OCI-LY1 (cell line): Measurements from ENCODE around the gene TRABD2B.

ENCODE experiments used
- H2AFZ ChIP-seq: fragments of 200-600 bp; sonication (generic), shearing (Covaris generic); 2 replicates; pipeline ENCODE4 v1.6.0; 2014; ENCODE audit warnings: antibody characterized with exemption, mild to moderate bottlenecking, low read length
- H3F3A ChIP-seq: fragments of 200-600 bp; sonication (generic), shearing (Covaris generic); 2 replicates; pipeline ENCODE4 v1.6.0; 2014; ENCODE audit warnings: mild to moderate bottlenecking, antibody characterized with exemption, low read length, moderate library complexity; ENCODE audit not compliant: insufficient read depth
- H3K27ac ChIP-seq: fragments of 200-600 bp; sonication (generic); 2 replicates; pipeline ENCODE4 v1.5.1; 2014; ENCODE audit warnings: low read length, mixed run types, mild to moderate bottlenecking, low read depth; ENCODE audit not compliant: poor library complexity, severe bottlenecking
- H3K27me3 ChIP-seq: fragments of 200-600 bp; sonication (generic); 2 replicates; pipeline ENCODE4 v1.6.0; 2014; ENCODE audit warnings: antibody characterized with exemption, mild to moderate bottlenecking, low read length, moderate library complexity; ENCODE audit not compliant: insufficient read depth
- H3K36me3 ChIP-seq: fragments of 200-600 bp; sonication (generic); 2 replicates; pipeline ENCODE4 v1.6.1; 2014; ENCODE audit warnings: mild to moderate bottlenecking, antibody characterized with exemption, low read length, moderate library complexity, mixed read lengths; ENCODE audit not compliant: insufficient read depth
- H3K4me1 ChIP-seq: fragments of 200-600 bp; sonication (generic); 2 replicates; pipeline ENCODE4 v1.5.1; 2014; ENCODE audit warnings: mild to moderate bottlenecking, low read length, moderate library complexity; ENCODE audit not compliant: insufficient read depth, severe bottlenecking
- H3K4me2 ChIP-seq: fragments of 200-600 bp; sonication (generic), shearing (Covaris generic); 2 replicates; pipeline ENCODE4 v1.6.1; 2014; ENCODE audit warnings: low read length
- H3K4me3 ChIP-seq: fragments of 200-600 bp; sonication (generic); 2 replicates; pipeline ENCODE4 v1.5.1; 2014; ENCODE audit warnings: low read length, low read depth, mild to moderate bottlenecking, mixed read lengths; ENCODE audit not compliant: poor library complexity, severe bottlenecking
- H3K79me2 ChIP-seq: fragments of 200-600 bp; shearing (Covaris generic); 2 replicates; pipeline ENCODE4 v1.6.1; 2016; ENCODE audit warnings: mixed run types, low read length, mixed read lengths; ENCODE audit not compliant: insufficient read depth
- H3K9ac ChIP-seq: fragments of 200-600 bp; sonication (generic), shearing (Covaris generic); 2 replicates; pipeline ENCODE4 v1.6.1; 2014; ENCODE audit warnings: mild to moderate bottlenecking, low read length, mixed read lengths
- H3K9me2 ChIP-seq: fragments of 200-600 bp; sonication (generic), shearing (Covaris generic); 2 replicates; pipeline ENCODE4 v1.6.1; 2014; ENCODE audit warnings: low read depth, mild to moderate bottlenecking, low read length, mixed read lengths
- H3K9me3 ChIP-seq: fragments of 200-600 bp; shearing (Covaris generic); 2 replicates; pipeline ENCODE4 v1.6.1; 2014; ENCODE audit warnings: low read length, mixed read lengths
- H4K20me1 ChIP-seq: fragments of 200-600 bp; sonication (generic), shearing (Covaris generic); 2 replicates; pipeline ENCODE4 v1.6.0; 2016; ENCODE audit warnings: mild to moderate bottlenecking, low read length; ENCODE audit not compliant: insufficient read depth
- CTCF ChIP-seq: fragments of 200-600 bp; sonication (generic), shearing (Covaris generic); IDR thresholded peaks from 2 replicates; pipeline ENCODE4 v1.5.1; 2017; ENCODE audit warnings: mild to moderate bottlenecking, antibody characterized with exemption, low read length, moderate library complexity, mixed read lengths
- EZH2 ChIP-seq: fragments of 200-600 bp; sonication (generic), shearing (Covaris generic); IDR thresholded peaks from 2 replicates; pipeline ENCODE4 v1.8.0; 2017; ENCODE audit warnings: borderline replicate concordance, mixed run types, mild to moderate bottlenecking, antibody characterized with exemption, low read length, moderate library complexity, mixed read lengths

Gene TRABD2B

GRCh38 chr1:47881505-47882442 lies 115.4 kb downstream of the TRABD2B start:
- Histone ChIP-seq H3K9ac (no peak overlapping the region), H4K20me1 (no peaks in the 10 kb centered on the region), H3K4me3 (no peak overlapping the region), H3K27me3 (no peaks in the 10 kb centered on the region), H3K79me2 (no peaks in the 10 kb centered on the region), H3K9me3 (no peaks in the 10 kb centered on the region), H2AFZ (no peak overlapping the region), H3K4me2 (no peak overlapping the region), H3K9me2 (no peaks in the 10 kb centered on the region), H3K36me3 (no peaks in the 10 kb centered on the region), H3K4me1 (no peaks in the 10 kb centered on the region), H3K27ac (no peak overlapping the region), H3F3A (no peaks in the 10 kb centered on the region)
- no peak for TF ChIP-seq CTCF
- no peak for TF ChIP-seq EZH2

GRCh38 chr1:47876587-47876963 lies 120.6 kb downstream of the TRABD2B start:
- no peaks in the 10 kb centered on the region for H3K27me3 ChIP-seq
- H4K20me1 ChIP-seq, result no peaks in the 10 kb centered on the region
- H3K4me3 ChIP-seq, result no peak overlapping the region
- no peaks in the 10 kb centered on the region for H3K4me1 ChIP-seq
- no peak overlapping the region for H3K27ac ChIP-seq
- H3K9ac ChIP-seq, result no peak overlapping the region
- no peaks in the 10 kb centered on the region for H3K9me2 ChIP-seq
- H3F3A ChIP-seq, result no peaks in the 10 kb centered on the region
- no peaks in the 10 kb centered on the region for H3K79me2 ChIP-seq
- no peak overlapping the region for H2AFZ ChIP-seq
- no peak overlapping the region for H3K4me2 ChIP-seq
- no peaks in the 10 kb centered on the region for H3K36me3 ChIP-seq
- H3K9me3 ChIP-seq, result no peaks in the 10 kb centered on the region
- no peak for TF ChIP-seq EZH2
- TF ChIP-seq CTCF, result no peak

GRCh38 chr1:47875831-47876586 lies 121.2 kb downstream of the TRABD2B start:
- Histone ChIP-seq H3F3A (no peaks in the 10 kb centered on the region), H3K4me1 (no peaks in the 10 kb centered on the region), H3K4me2 (no peak overlapping the region), H3K9me2 (no peaks in the 10 kb centered on the region), H2AFZ (no peak overlapping the region), H4K20me1 (no peaks in the 10 kb centered on the region), H3K27me3 (no peaks in the 10 kb centered on the region), H3K27ac (no peak overlapping the region), H3K36me3 (no peaks in the 10 kb centered on the region), H3K9ac (no peak overlapping the region), H3K79me2 (no peaks in the 10 kb centered on the region), H3K4me3 (no peak overlapping the region), H3K9me3 (no peaks in the 10 kb centered on the region)
- TF ChIP-seq EZH2, result no peak
- TF ChIP-seq CTCF, result no peak
